ENCODE data around the gene KMT2A.

- no peak for TF ChIP-seq POLR2A (IDR thresholded peaks at IDR 0.05)
- no peak for TF ChIP-seq CTCF (IDR thresholded peaks at IDR 0.05)
Measured at GRCh38 chr11:118439646-118440045, 3.4 kb downstream of the KMT2A start.
